NB4 (cell line): ENCODE measurements around the gene SLC7A8.
A peak's percentile ranks its signal among the peaks of the same experiment; 100 is the strongest.

Experiments
- DNase-seq: peaks from one replicate; pipeline ENCODE4 v3.0.0; 2010; ENCODE audit warnings: low read depth
- H3K4me3 ChIP-seq: one replicate; pipeline ENCODE4 v1.5.1; 2011; ENCODE audit warnings: mild to moderate bottlenecking, low read depth, low read length, moderate library complexity
- CTCF ChIP-seq: IDR thresholded peaks from one replicate; pipeline ENCODE4 v1.5.1; 2012; ENCODE audit warnings: low read depth, low read length
- MAX ChIP-seq: IDR thresholded peaks from 2 replicates; pipeline ENCODE4 v1.6.1; 2011; ENCODE audit warnings: low read depth, low read length
- MYC ChIP-seq: IDR thresholded peaks from 2 replicates; pipeline ENCODE4 v1.6.1; 2011; ENCODE audit warnings: low read depth, low read length
- POLR2A ChIP-seq: IDR thresholded peaks from 2 replicates; pipeline ENCODE4 v1.6.1; 2011; ENCODE audit warnings: mild to moderate bottlenecking; ENCODE audit not compliant: insufficient read length; ENCODE audit errors: extremely low read depth

The SLC7A8 gene

DNA sequence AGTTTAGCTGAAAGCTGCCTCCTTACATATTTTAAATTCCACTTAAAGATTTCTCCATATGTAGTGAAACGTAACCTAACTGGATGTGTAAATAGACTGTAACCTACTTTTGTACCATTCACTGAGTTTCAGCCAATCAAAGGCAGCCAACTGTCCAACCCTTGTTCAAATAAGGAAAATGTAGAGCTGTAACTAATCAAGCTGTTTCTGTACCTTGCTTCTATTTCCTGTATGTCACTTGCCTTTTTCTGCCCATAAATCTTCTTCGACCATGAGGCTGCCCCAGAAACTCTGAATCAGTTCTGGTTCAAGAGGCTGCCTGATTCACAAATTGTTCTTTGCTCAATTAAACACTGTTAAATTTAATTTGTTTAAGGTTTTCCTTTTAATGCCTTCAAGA, 6.3 kb downstream of the SLC7A8 start:
- H3K4me3 ChIP-seq = no peak overlapping the region
- no peak for DNase-seq
- TF ChIP-seq CTCF (no peak), POLR2A (no peak), MAX (no peak), MYC (no peak)

DNA sequence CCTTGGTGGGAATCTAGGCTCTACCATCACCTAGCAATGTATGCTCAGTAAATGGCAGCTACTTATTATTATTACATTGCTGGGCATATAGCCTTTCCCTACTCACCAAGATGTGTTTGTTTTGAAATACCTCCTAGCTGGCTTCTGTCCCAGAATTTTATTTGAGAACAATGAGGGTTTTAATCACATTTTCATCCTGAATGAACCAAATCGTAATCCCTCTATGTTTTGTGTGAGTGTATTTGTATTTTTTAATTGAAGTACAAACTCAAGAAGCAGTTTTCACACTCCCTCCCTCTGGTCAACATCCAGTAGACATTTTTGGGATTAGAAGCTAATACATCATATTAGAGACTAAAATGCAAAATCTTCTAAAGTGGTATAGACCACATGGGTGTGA, 7.6 kb downstream of the SLC7A8 start:
- no peak for DNase-seq
- H3K4me3 ChIP-seq = no peak overlapping the region
- TF ChIP-seq MAX (no peak), CTCF (no peak), MYC (no peak), POLR2A (no peak)

DNA sequence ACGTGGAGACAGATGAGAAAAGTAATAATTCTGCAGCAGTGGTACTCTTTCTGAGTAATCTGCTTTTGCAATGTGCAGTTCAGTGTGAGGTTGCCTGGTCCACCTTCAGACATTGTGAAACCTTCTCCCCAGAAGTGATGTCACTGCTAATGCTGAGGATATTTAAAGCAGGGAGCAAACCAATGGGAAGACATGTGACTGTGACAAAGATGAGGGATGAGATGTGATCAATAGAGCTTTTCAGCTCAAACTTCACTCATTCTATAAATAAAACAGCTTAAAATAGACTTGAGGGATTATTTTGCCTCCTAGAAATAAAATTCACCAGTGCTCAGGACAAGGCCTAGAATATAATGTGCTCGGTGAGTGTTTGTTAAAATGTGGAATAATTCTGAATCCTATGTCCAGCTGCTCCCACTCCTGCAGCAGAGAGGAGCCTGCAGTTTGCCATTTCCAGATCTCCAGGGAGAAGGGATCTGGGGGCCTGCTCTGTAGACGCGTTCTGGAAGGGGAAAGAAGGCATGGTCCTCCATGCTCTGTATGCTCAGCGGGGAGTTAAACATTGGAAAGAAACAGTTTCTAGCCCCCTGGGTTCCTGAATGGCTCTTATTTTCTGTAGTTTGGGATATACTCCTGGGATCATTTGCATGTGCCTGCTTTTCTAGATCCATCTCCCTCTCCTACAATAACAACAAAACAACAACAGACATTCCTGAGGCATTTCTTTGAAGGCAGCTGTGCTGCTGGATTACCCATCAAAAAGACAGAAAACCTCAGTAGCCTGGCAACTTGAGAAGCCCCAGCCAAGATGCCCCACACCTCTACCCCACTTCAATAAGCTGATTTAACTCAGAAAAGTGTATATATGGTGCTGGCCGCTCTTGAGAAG, 8.9 kb downstream of the SLC7A8 start:
- TF ChIP-seq CTCF (no peak), MYC (no peak), MAX (no peak), POLR2A (no peak)
- H3K4me3 ChIP-seq = no peak overlapping the region
- DNase-seq = peak; percentile 25

GRCh38 chr14:23173796-23174195, 9.7 kb downstream of the SLC7A8 start:
- H3K4me3 ChIP-seq = no peak overlapping the region
- no peak for DNase-seq
- TF ChIP-seq MYC = no peak
- no peak for TF ChIP-seq POLR2A
- no peak for TF ChIP-seq CTCF
- no peak for TF ChIP-seq MAX

DNA sequence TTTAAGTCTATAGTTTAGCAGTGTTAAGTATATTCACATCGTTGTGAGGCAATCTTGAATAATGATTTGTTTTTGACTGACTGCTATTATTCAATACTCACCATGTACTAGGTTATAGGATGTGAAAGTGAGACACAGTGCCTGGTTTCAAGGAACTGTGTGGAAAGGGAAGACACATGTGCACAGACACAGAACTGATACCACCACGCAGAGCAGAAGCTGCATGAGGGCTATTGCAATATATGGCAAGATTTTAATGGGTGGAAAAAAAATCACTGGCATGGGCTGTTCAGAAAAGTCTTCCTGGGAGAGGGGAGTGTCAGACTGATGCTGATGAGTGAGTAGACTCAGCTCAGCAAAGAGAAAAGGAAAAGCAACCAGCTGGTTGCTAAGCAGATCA, 10.4 kb downstream of the SLC7A8 start:
- no peak for DNase-seq
- TF ChIP-seq MAX (no peak), POLR2A (no peak), MYC (no peak), CTCF (no peak)
- no peak overlapping the region for H3K4me3 ChIP-seq
